SH-SY5Y (cell line): ENCODE data around the gene FOSL2.

Experiments used
- GATA2 ChIP-seq: IDR thresholded peaks from 2 replicates; pipeline ENCODE4 v1.6.1; 2011; ENCODE audit warnings: mild to moderate bottlenecking, low read depth, low read length
- GATA3 ChIP-seq: IDR thresholded peaks from 2 replicates; pipeline ENCODE4 v1.6.1; 2011; ENCODE audit warnings: low read depth, mild to moderate bottlenecking, low read length, moderate library complexity

- TF ChIP-seq GATA2 = no peak
- no peak for TF ChIP-seq GATA3
These were observed 49.7 kb downstream of the FOSL2 start for GRCh38 chr2:28442328-28442727.
